Endodermal cell (in vitro differentiated cells): Measurements from ENCODE around the gene SCPEP1. TPM values are rescaled to one million over a fixed set of nuclear protein-coding genes. Genes with fewer than 3 reads are reported as not detected.

Experiments
- DNase-seq: peaks from one replicate; pipeline ENCODE4 v3.0.0-alpha.2; 2017
- H3K27ac ChIP-seq: 2 replicates; pipeline ENCODE4 v1.5.1; 2013; ENCODE audit warnings: mild to moderate bottlenecking, low read depth, low read length, moderate library complexity
- H3K27me3 ChIP-seq: 2 replicates; pipeline ENCODE4 v1.6.1; 2013; ENCODE audit warnings: mild to moderate bottlenecking, low read length, moderate library complexity; ENCODE audit not compliant: insufficient read depth, control insufficient read depth, poor library complexity, severe bottlenecking
- H3K36me3 ChIP-seq: 2 replicates; pipeline ENCODE4 v1.7.0; 2013; ENCODE audit warnings: mild to moderate bottlenecking, low read length, moderate library complexity; ENCODE audit not compliant: control insufficient read depth, insufficient read depth
- H3K4me1 ChIP-seq: one replicate; pipeline ENCODE4 v1.7.0; 2013; ENCODE audit warnings: low read length; ENCODE audit not compliant: control insufficient read depth, insufficient read depth
- H3K4me3 ChIP-seq: 2 replicates; pipeline ENCODE4 v1.5.1; 2013; ENCODE audit warnings: mild to moderate bottlenecking, low read length, moderate library complexity
- H3K9ac ChIP-seq: 2 replicates; pipeline ENCODE4 v1.6.1; 2013; ENCODE audit warnings: mild to moderate bottlenecking, low read length, moderate library complexity; ENCODE audit not compliant: poor library complexity, severe bottlenecking; ENCODE audit errors: extremely low read depth
- H3K9me3 ChIP-seq: 2 replicates; pipeline ENCODE4 v1.6.1; 2013; ENCODE audit warnings: mild to moderate bottlenecking, low read length, moderate library complexity; ENCODE audit not compliant: control insufficient read depth
- H3K27ac Mint-ChIP-seq: 2 replicates; pipeline ENCODE4 v1.8.0; 2020; ENCODE audit warnings: mixed read lengths
- H3K27me3 Mint-ChIP-seq: 2 replicates; pipeline ENCODE4 v1.8.0; 2021; ENCODE audit warnings: mild to moderate bottlenecking, mixed read lengths; ENCODE audit not compliant: insufficient read depth
- H3K36me3 Mint-ChIP-seq: 2 replicates; pipeline ENCODE4 v1.8.0; 2020; ENCODE audit warnings: low read depth, mixed read lengths
- H3K4me1 Mint-ChIP-seq: 2 replicates; pipeline ENCODE4 v1.8.0; 2020; ENCODE audit warnings: mixed read lengths
- H3K4me3 Mint-ChIP-seq: 2 replicates; pipeline ENCODE4 v1.8.0; 2020; ENCODE audit warnings: mild to moderate bottlenecking, moderate library complexity, mixed read lengths
- H3K9me3 Mint-ChIP-seq: 2 replicates; pipeline ENCODE4 v1.8.0; 2020; ENCODE audit warnings: mild to moderate bottlenecking, mixed read lengths
- WGBS, 2 experiments: methylation state at CpG; one replicate each; pipeline versions ENCODE4 v1.1.5 to v1.1.7; 2013; ENCODE audit warnings: missing lambda C conversion rate in 2 of 2, mixed read lengths in 1 of 2; ENCODE audit not compliant: insufficient coverage in 1 of 2, insufficient read length in 1 of 2; 5-methylcytosine and 5-hydroxymethylcytosine counted together
- total RNA-seq, 2 donors: library from RNA; stranded (reverse); fragmentation: NEBNext Ultra II Directional in 1 of 2; extraction: Animal tissue kit (Norgen Biotek cat#: 25700) in 1 of 2; gene quantifications; 2 replicates in 1 of 2; 3 replicates in 1 of 2; pipeline ENCODE4 v1.2.1, GENCODE V29; 2021
- TF ChIP-seq, protein P1 (sequence below): fragments of 200-600 bp; sonication (generic); conservative IDR thresholded peaks from 2 replicates; pipeline ENCODE4 v1.5.0; 2021; ENCODE audit warnings: antibody characterized with exemption, mild to moderate bottlenecking

Gene SCPEP1
- total RNA-seq, 2 donors from 2014 or later = 28.5 to 30.8 TPM

DNA sequence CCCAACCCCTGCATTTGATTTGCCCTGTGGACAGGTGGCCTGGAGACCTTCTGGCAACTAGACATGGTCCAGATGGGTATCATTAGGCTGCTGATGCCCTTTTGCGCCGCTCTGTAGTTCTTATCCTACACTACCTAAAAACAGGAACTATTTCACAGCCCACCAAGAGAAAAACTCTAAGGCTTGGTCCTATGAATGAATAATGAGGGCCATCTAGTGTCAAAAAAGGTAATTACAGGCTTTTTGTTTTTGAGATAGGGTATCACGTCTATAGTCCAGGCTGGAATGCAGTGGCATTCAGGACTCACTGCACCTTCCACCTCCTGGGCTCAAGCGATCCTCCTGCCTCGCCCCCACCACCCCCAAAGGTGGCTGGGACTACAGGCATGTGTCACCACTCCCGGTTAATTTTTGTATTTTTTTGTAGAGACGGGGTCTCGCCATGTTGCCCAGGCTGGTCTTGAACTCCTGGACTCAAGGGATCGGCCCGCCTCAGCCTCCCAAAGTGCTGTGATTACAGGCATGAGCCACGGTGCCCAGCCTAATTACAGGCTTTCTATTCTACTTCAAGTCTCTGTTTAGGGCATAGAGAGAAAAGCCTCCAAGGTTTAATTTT is 38.0 kb upstream of the SCPEP1 start:
- H3K27me3 ChIP-seq = no peaks in the 10 kb centered on the region
- Mint-ChIP-seq H3K36me3 (peaks cover 81% of the 10 kb centered on the region), H3K27ac (peak overlapping the region; percentile 48), H3K4me1 (no peaks in the 10 kb centered on the region), H3K4me3 (no peak overlapping the region), H3K27me3 (no peaks in the 10 kb centered on the region), H3K9me3 (no peaks in the 10 kb centered on the region)
- no peak overlapping the region for H3K27ac ChIP-seq
- WGBS, 2 experiments = 59 to 82% methylated on average over 8 to 11 of the region's 11 CpGs
- no peaks in the 10 kb centered on the region for H3K9me3 ChIP-seq
- peaks cover 70% of the 10 kb centered on the region for H3K36me3 ChIP-seq
- peak; percentile 67 for DNase-seq
- TF ChIP-seq, protein P1, sequence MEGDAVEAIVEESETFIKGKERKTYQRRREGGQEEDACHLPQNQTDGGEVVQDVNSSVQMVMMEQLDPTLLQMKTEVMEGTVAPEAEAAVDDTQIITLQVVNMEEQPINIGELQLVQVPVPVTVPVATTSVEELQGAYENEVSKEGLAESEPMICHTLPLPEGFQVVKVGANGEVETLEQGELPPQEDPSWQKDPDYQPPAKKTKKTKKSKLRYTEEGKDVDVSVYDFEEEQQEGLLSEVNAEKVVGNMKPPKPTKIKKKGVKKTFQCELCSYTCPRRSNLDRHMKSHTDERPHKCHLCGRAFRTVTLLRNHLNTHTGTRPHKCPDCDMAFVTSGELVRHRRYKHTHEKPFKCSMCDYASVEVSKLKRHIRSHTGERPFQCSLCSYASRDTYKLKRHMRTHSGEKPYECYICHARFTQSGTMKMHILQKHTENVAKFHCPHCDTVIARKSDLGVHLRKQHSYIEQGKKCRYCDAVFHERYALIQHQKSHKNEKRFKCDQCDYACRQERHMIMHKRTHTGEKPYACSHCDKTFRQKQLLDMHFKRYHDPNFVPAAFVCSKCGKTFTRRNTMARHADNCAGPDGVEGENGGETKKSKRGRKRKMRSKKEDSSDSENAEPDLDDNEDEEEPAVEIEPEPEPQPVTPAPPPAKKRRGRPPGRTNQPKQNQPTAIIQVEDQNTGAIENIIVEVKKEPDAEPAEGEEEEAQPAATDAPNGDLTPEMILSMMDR = peak; percentile 81
- H3K4me3 ChIP-seq = no peak overlapping the region
- H3K9ac ChIP-seq = no peak overlapping the region
- no peaks in the 10 kb centered on the region for H3K4me1 ChIP-seq

DNA sequence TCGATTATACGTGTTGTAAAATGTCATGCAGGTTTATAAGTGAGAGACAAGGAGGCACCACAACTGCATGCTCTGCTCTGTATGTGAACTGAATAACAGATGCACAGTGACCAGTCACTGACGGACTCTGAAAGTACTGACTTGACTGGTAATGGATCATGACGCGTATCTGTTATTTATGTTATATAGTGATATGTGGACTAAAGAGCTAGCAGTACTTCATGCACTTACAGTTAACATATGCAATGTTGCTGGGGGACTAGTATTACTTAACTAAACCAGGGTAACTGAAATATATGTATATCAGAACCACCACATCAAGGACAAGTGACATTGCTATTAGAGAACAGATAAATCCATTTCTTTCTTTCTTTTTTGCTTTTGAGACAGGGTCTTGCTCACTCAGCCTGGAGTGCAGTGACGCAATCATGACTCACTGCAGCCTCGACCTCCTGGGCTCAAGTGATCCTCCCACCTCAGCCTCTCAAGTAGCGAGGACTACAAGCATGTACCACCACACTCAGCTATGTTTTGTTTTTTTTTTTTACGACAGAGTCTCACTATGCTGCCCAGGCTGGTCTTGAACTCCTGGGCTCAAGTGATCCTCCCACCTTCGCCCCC is 34.3 kb upstream of the SCPEP1 start:
- H3K27ac ChIP-seq = no peak overlapping the region
- Mint-ChIP-seq H3K27ac (no peak overlapping the region), H3K4me3 (no peak overlapping the region), H3K9me3 (no peaks in the 10 kb centered on the region), H3K36me3 (peaks cover 76% of the 10 kb centered on the region), H3K27me3 (no peaks in the 10 kb centered on the region), H3K4me1 (no peaks in the 10 kb centered on the region)
- no peak overlapping the region for H3K9ac ChIP-seq
- 93 to 94% methylated on average over 8 to 10 of the region's 10 CpGs for WGBS, 2 experiments
- TF ChIP-seq, protein P1 = no peak
- H3K4me3 ChIP-seq = no peak overlapping the region
- peak; percentile 23 for DNase-seq
- no peaks in the 10 kb centered on the region for H3K27me3 ChIP-seq
- no peaks in the 10 kb centered on the region for H3K9me3 ChIP-seq
- H3K36me3 ChIP-seq = peaks cover 64% of the 10 kb centered on the region
- H3K4me1 ChIP-seq = no peaks in the 10 kb centered on the region

- DNase-seq = no peak
- Mint-ChIP-seq H3K27ac (no peak overlapping the region), H3K9me3 (no peaks in the 10 kb centered on the region), H3K27me3 (no peaks in the 10 kb centered on the region), H3K4me1 (no peaks in the 10 kb centered on the region), H3K4me3 (no peak overlapping the region), H3K36me3 (peaks cover 81% of the 10 kb centered on the region)
- Histone ChIP-seq H3K4me1 (no peaks in the 10 kb centered on the region), H3K36me3 (peaks cover 81% of the 10 kb centered on the region), H3K4me3 (no peak overlapping the region), H3K9me3 (no peaks in the 10 kb centered on the region), H3K27ac (no peak overlapping the region), H3K27me3 (no peaks in the 10 kb centered on the region), H3K9ac (no peak overlapping the region)
- 93 to 100% methylated on average over 1 to 2 of the region's 3 CpGs for WGBS, 2 experiments
- TF ChIP-seq, protein P1 = no peak
These were observed 31.9 kb upstream of the SCPEP1 start for GRCh38 chr17:56945938-56946505.
